A549 (cell line): ENCODE data around the gene NKIRAS2. TPM values are rescaled to one million over a fixed set of nuclear protein-coding genes. Genes with fewer than 3 reads are reported as not detected.

Source experiments
- ATAC-seq, 2 experiments: fragments of 200-7000 bp in 1 of 2; fragments of >200 bp in 1 of 2; cut with Nextera tagmentation in 1 of 2; cut with Tn5 transposase in 1 of 2; 3 replicates each; pipeline versions ENCODE4 v1.8.0 to v1.9.1; 2018 to 2020; ENCODE audit warnings: mild to moderate bottlenecking in 1 of 2, moderate library complexity in 1 of 2
- CTCF ChIA-PET: fragments of 300-600 bp; sonication (Branson Sonifier 250); formaldehyde crosslinking; extraction: SDS; loops from one replicate; lab custom pipeline; 2021; ENCODE audit warnings: antibody characterized with exemption, inconsistent platforms; lab: Yijun Ruan, JAX
- POLR2A ChIA-PET: fragments of 350-600 bp; formaldehyde crosslinking; extraction: SDS; loops from one replicate; lab custom pipeline; 2021; ENCODE audit warnings: antibody characterized with exemption, inconsistent platforms; lab: Yijun Ruan, JAX
- DNase-seq, 2 experiments: peaks; one replicate each; pipeline versions ENCODE4 v3.0.0 to v3.0.0-alpha.2; 2011 to 2016; ENCODE audit warnings: low read depth in 1 of 2, low spot score in 1 of 2
- FAIRE-seq: peaks from 2 replicates; lab custom pipeline; 2011; peaks lifted over from hg19 to GRCh38; lab: Jason Lieb, UNC
- H3K27ac ChIP-seq, 2 experiments: fragments of >200 bp; sonication (Bioruptor Twin); formaldehyde crosslinking; 3 replicates each; pipeline ENCODE4 v1.5.1; 2016 to 2017
- H3K4me1 ChIP-seq: fragments of >200 bp; sonication (Bioruptor Twin); formaldehyde crosslinking; 3 replicates; pipeline ENCODE4 v1.6.1; 2016
- H3K4me2 ChIP-seq: fragments of >200 bp; sonication (Bioruptor Twin); formaldehyde crosslinking; 3 replicates; pipeline ENCODE4 v1.6.1; 2016
- H3K4me3 ChIP-seq: fragments of >200 bp; sonication (Bioruptor Twin); formaldehyde crosslinking; 3 replicates; pipeline ENCODE4 v1.5.1; 2016
- H3K9me3 ChIP-seq: fragments of >200 bp; sonication (Bioruptor Twin); formaldehyde crosslinking; 3 replicates; pipeline ENCODE4 v1.6.1; 2016
- ATOH8 ChIP-seq: fragments of 250-450 bp; sonication (Bioruptor Pico); IDR thresholded peaks from 2 replicates; pipeline ENCODE4 v1.5.0; 2020; ENCODE audit warnings: low read depth, mild to moderate bottlenecking, moderate library complexity
- BHLHE40 ChIP-seq: IDR thresholded peaks from 2 replicates; pipeline ENCODE4 v1.6.1; 2012; ENCODE audit warnings: low read depth, low read length, inconsistent platforms
- CBX2 ChIP-seq: fragments of 200-600 bp; sonication (generic); IDR thresholded peaks from 2 replicates; pipeline ENCODE4 v1.6.1; 2016; ENCODE audit warnings: low read depth, mild to moderate bottlenecking, borderline replicate concordance
- CEBPB ChIP-seq, 2 experiments: fragments of >200 bp in 1 of 2; sonication (Bioruptor Twin) in 1 of 2; formaldehyde crosslinking in 1 of 2; IDR thresholded peaks; 2 replicates each; pipeline ENCODE4 v1.6.1; 2012 to 2016
- CTCF ChIP-seq: fragments of >200 bp; sonication (Bioruptor Twin); formaldehyde crosslinking; IDR thresholded peaks from 3 replicates; pipeline ENCODE4 v1.5.1; 2016
- EHF ChIP-seq: fragments of 250-450 bp; sonication (Bioruptor Pico); IDR thresholded peaks from 2 replicates; pipeline ENCODE4 v1.5.0; 2020; ENCODE audit warnings: mild to moderate bottlenecking
- EHMT2 ChIP-seq: fragments of 200-600 bp; sonication (generic); IDR thresholded peaks from 2 replicates; pipeline ENCODE4 v1.6.1; 2016; ENCODE audit warnings: antibody characterized with exemption, low read depth, mild to moderate bottlenecking, moderate library complexity
- ESRRA ChIP-seq: fragments of 150-350 bp; IDR thresholded peaks from 2 replicates; pipeline ENCODE4 v1.6.1; 2014; ENCODE audit warnings: mild to moderate bottlenecking, low read length, borderline replicate concordance
- FOSL2 ChIP-seq, 2 experiments: fragments of 450-650 bp in 1 of 2; fragments of >200 bp in 1 of 2; sonication (Bioruptor Twin) in 1 of 2; formaldehyde crosslinking; IDR thresholded peaks; 2 replicates each; pipeline versions ENCODE4 v1.5.0 to v1.6.1; 2016 to 2020; ENCODE audit warnings: mild to moderate bottlenecking in 1 of 2, moderate library complexity in 1 of 2
- GATA3 ChIP-seq: IDR thresholded peaks from 2 replicates; pipeline ENCODE4 v1.6.1; 2012; ENCODE audit warnings: borderline replicate concordance
- HEYL ChIP-seq: fragments of 250-450 bp; sonication (Bioruptor Pico); IDR thresholded peaks from 2 replicates; pipeline ENCODE4 v1.8.0; 2021; ENCODE audit warnings: mild to moderate bottlenecking, moderate library complexity
- HMGXB4 ChIP-seq: fragments of 250-450 bp; sonication (Bioruptor Pico); IDR thresholded peaks from 2 replicates; pipeline ENCODE4 v1.5.0; 2021; ENCODE audit warnings: mild to moderate bottlenecking, moderate library complexity, borderline replicate concordance
- HOXB13 ChIP-seq: fragments of 250-450 bp; sonication (Bioruptor Pico); IDR thresholded peaks from 2 replicates; pipeline ENCODE4 v1.5.0; 2020; ENCODE audit warnings: low read depth, mild to moderate bottlenecking, moderate library complexity
- JUNB ChIP-seq: fragments of >200 bp; sonication (Bioruptor Twin); formaldehyde crosslinking; IDR thresholded peaks from 2 replicates; pipeline ENCODE4 v1.6.1; 2016
- PBX3 ChIP-seq: IDR thresholded peaks from 2 replicates; pipeline ENCODE4 v1.6.1; 2012
- PHF8 ChIP-seq: fragments of 200-600 bp; sonication (generic); IDR thresholded peaks from 2 replicates; pipeline ENCODE4 v1.6.1; 2016; ENCODE audit warnings: low read depth, mild to moderate bottlenecking, antibody characterized with exemption, moderate library complexity, borderline replicate concordance
- RARB ChIP-seq: fragments of 250-450 bp; sonication (Bioruptor Pico); IDR thresholded peaks from 2 replicates; pipeline ENCODE4 v1.8.0; 2021; ENCODE audit warnings: mild to moderate bottlenecking, moderate library complexity
- REST ChIP-seq: fragments of 200-600 bp; sonication (generic); IDR thresholded peaks from 2 replicates; pipeline ENCODE4 v1.6.1; 2016; ENCODE audit warnings: antibody characterized with exemption, mild to moderate bottlenecking, moderate library complexity
- RNF2 ChIP-seq: fragments of 200-600 bp; sonication (generic); IDR thresholded peaks from 2 replicates; pipeline ENCODE4 v1.6.1; 2016; ENCODE audit warnings: low read depth, mild to moderate bottlenecking, antibody characterized with exemption, moderate library complexity, borderline replicate concordance
- SREBF2 ChIP-seq: fragments of 450-650 bp; IDR thresholded peaks from 2 replicates; pipeline ENCODE4 v1.6.1; 2014; ENCODE audit warnings: mild to moderate bottlenecking, moderate library complexity
- TFCP2L1 ChIP-seq: fragments of 250-450 bp; sonication (Bioruptor Pico); IDR thresholded peaks from 2 replicates; pipeline ENCODE4 v1.5.0; 2021; ENCODE audit warnings: mild to moderate bottlenecking
- ZFP36 ChIP-seq: fragments of 450-650 bp; IDR thresholded peaks from 2 replicates; pipeline ENCODE4 v1.6.1; 2014; ENCODE audit warnings: borderline replicate concordance; ENCODE audit not compliant: partially characterized antibody
- ZNF302 ChIP-seq: fragments of 250-450 bp; sonication (Bioruptor Pico); IDR thresholded peaks from 2 replicates; pipeline ENCODE4 v1.9.0; 2021; ENCODE audit warnings: inconsistent platforms, mild to moderate bottlenecking, moderate library complexity
- ZSCAN20 ChIP-seq: fragments of 250-450 bp; sonication (Bioruptor Pico); IDR thresholded peaks from 2 replicates; pipeline ENCODE4 v1.8.0; 2022; ENCODE audit warnings: mild to moderate bottlenecking, moderate library complexity
- WGBS: methylation state at CpG from one replicate; pipeline ENCODE4 v1.1.6; 2017; ENCODE audit errors: missing lambda C conversion rate; 5-methylcytosine and 5-hydroxymethylcytosine counted together
- polyA plus RNA-seq, 4 experiments: library from polyadenylated mRNA; depleted of rRNA in 3 of 4; stranded (reverse); fragments of >200 nt; fragmentation: RNase III in 1 of 4; extraction: RNeasy Plus Mini Kit Qiagen cat#74134 plus additional on column Dnase treatment in 1 of 4; gene quantifications; 2 replicates in 3 of 4; 3 replicates in 1 of 4; pipeline ENCODE4 v1.2.3, GENCODE V29; 2011 to 2017

The NKIRAS2 gene
- polyA plus RNA-seq, 2 of the 4 experiments (the other 2 are of a cell fraction) = 48.0 to 52.2 TPM

- H3K4me3 ChIP-seq = no peak overlapping the region
- 90% methylated on average over 5 of the region's 5 CpGs for WGBS
- ChIA-PET CTCF (interaction anchor here (0.6 to 19.4 kb wide), 7 partner anchors 10 to 446 kb away, joined by 4 to 658 read pairs (median 66); partner anchors contain the start of genes CNP, DHX58, DNAJC7 and HSPB9), POLR2A (interaction anchor here (0.6 to 0.9 kb wide), 3 partner anchors 18 to 291 kb away, joined by 3 to 4 read pairs (median 4); no protein-coding TSS in a partner anchor)
- no peak overlapping the region for H3K4me2 ChIP-seq
- no peak overlapping the region for H3K27ac ChIP-seq
- ATAC-seq (no peak), FAIRE-seq (no peak), DNase-seq (no peak)
- TF ChIP-seq ZFP36 = no peak
- TF ChIP-seq SREBF2 = no peak
- no peak for TF ChIP-seq RARB
- TF ChIP-seq TFCP2L1 (CRISPR knock-in tag) = no peak
- no peak for TF ChIP-seq PBX3
- TF ChIP-seq CEBPB (IDR thresholded peaks at IDR 0.05) = no peak
- no peak for TF ChIP-seq HOXB13 (CRISPR knock-in tag)
- no peak for TF ChIP-seq ATOH8 (CRISPR knock-in tag)
- no peak for TF ChIP-seq REST
- TF ChIP-seq ZNF302 (CRISPR knock-in tag) = no peak
- TF ChIP-seq EHF (CRISPR knock-in tag) = no peak
- no peaks in the 10 kb centered on the region for H3K9me3 ChIP-seq
- H3K4me1 ChIP-seq = peaks cover 22% of the 10 kb centered on the region
These were observed 7.7 kb downstream of the NKIRAS2 start for GRCh38 chr17:42027590-42027889.

GRCh38 chr17:42027961-42028790, 8.3 kb downstream of the NKIRAS2 start:
- no peaks in the 10 kb centered on the region for H3K9me3 ChIP-seq
- no peak overlapping the region for H3K27ac ChIP-seq
- POLR2A ChIA-PET = interaction anchor here (0.6 to 1.2 kb wide), 3 partner anchors 11 to 290 kb away, joined by 3 to 7 read pairs (median 4); partner anchors contain the start of gene DNAJC7
- ATAC-seq = peak; percentile 58 to 74
- no peak for FAIRE-seq
- H3K4me2 ChIP-seq = no peak overlapping the region
- peaks cover 22% of the 10 kb centered on the region for H3K4me1 ChIP-seq
- DNase-seq = peak; percentile 70 to 71
- CTCF ChIA-PET = interaction anchor here (0.6 to 22.6 kb wide), 12 partner anchors 6 to 446 kb away, joined by 3 to 658 read pairs (median 4); partner anchors contain the start of genes CNP, DHX58, DNAJC7 and GHDC
- no peak overlapping the region for H3K4me3 ChIP-seq
- WGBS = 69% methylated on average over 19 of the region's 19 CpGs
- TF ChIP-seq ZSCAN20 = no peak
- TF ChIP-seq EHF (CRISPR knock-in tag) = no peak
- no peak for TF ChIP-seq CBX2
- no peak for TF ChIP-seq HEYL (CRISPR knock-in tag)
- no peak for TF ChIP-seq HMGXB4 (CRISPR knock-in tag)
- no peak for TF ChIP-seq ESRRA
- TF ChIP-seq ATOH8 (CRISPR knock-in tag) = no peak
- TF ChIP-seq EHMT2 = no peak
- TF ChIP-seq GATA3 = no peak
- TF ChIP-seq CTCF = peak; percentile 43; the same call in 2 of the 3 replicates
- no peak for TF ChIP-seq BHLHE40
- no peak for TF ChIP-seq RNF2
- no peak for TF ChIP-seq JUNB
- TF ChIP-seq FOSL2 (IDR thresholded peaks at IDR 0.05) = no peak
- TF ChIP-seq FOSL2 (CRISPR knock-in tag; IDR thresholded peaks at IDR 0.05) = no peak
- no peak for TF ChIP-seq PHF8
